K562 (cell line): ENCODE measurements around the gene TAF11.
"Not testable (repeated sequence)": the region's sequence is repeated elsewhere in the genome, so short reads cannot be mapped to it uniquely, and the experiment has no call there.

Source experiments
- JUN ChIP-seq, 2 experiments: sonication (generic) in 1 of 2; formaldehyde crosslinking in 1 of 2; IDR thresholded peaks; 2 replicates each; pipeline versions ENCODE4 v1.6.1 to v1.8.0; 2012 to 2022; ENCODE audit warnings: borderline replicate concordance in 2 of 2, mild to moderate bottlenecking in 2 of 2, improper control_type of control experiment in 1 of 2, low read depth in 1 of 2, low read length in 1 of 2, missing genetic modification reagents in 1 of 2
- TF ChIP-seq, protein P1 (sequence below), 2 experiments: fragments of 450-650 bp; formaldehyde crosslinking in 1 of 2; IDR thresholded peaks; 2 replicates each; pipeline versions ENCODE4 v1.4.0 to v1.6.1; 2014 to 2020; ENCODE audit warnings: mild to moderate bottlenecking in 2 of 2, borderline replicate concordance in 1 of 2, low read depth in 1 of 2
- TF ChIP-seq, protein P2 (sequence below), 2 experiments: IDR thresholded peaks; 2 replicates each; pipeline ENCODE4 v1.6.1; 2012; ENCODE audit warnings: improper control_type of control experiment in 2 of 2, low read depth in 2 of 2, low read length in 2 of 2, borderline replicate concordance in 1 of 2

DNA sequence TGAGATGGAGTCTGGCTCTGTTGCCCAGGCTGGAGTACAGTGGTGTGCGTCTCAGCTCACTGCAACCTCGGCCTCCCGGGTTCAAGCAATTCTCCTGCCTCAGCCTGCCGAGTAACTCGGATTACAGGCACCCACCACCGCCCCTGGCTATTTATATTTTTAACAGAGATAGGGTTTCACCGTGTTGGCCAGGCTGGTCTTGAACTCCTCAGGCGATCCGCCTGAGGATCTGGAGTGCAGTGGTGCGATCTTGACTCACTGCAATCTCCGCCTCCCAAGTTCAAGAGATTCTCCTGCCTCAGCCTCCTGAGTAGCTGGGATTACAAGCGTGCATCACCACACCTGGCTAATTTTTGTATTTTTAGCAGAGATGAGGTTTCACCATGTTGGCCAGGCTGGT lies 44.4 kb upstream of the TAF11 start:
- TF ChIP-seq JUN (IDR thresholded peaks at IDR 0.05; ENCODE audit: borderline replicate concordance, low read depth, low read length); JUN (CRISPR knock-in tag; IDR thresholded peaks at IDR 0.05; ENCODE audit: borderline replicate concordance): not testable (repeated sequence)
- TF ChIP-seq, protein P1, sequence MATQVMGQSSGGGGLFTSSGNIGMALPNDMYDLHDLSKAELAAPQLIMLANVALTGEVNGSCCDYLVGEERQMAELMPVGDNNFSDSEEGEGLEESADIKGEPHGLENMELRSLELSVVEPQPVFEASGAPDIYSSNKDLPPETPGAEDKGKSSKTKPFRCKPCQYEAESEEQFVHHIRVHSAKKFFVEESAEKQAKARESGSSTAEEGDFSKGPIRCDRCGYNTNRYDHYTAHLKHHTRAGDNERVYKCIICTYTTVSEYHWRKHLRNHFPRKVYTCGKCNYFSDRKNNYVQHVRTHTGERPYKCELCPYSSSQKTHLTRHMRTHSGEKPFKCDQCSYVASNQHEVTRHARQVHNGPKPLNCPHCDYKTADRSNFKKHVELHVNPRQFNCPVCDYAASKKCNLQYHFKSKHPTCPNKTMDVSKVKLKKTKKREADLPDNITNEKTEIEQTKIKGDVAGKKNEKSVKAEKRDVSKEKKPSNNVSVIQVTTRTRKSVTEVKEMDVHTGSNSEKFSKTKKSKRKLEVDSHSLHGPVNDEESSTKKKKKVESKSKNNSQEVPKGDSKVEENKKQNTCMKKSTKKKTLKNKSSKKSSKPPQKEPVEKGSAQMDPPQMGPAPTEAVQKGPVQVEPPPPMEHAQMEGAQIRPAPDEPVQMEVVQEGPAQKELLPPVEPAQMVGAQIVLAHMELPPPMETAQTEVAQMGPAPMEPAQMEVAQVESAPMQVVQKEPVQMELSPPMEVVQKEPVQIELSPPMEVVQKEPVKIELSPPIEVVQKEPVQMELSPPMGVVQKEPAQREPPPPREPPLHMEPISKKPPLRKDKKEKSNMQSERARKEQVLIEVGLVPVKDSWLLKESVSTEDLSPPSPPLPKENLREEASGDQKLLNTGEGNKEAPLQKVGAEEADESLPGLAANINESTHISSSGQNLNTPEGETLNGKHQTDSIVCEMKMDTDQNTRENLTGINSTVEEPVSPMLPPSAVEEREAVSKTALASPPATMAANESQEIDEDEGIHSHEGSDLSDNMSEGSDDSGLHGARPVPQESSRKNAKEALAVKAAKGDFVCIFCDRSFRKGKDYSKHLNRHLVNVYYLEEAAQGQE (IDR thresholded peaks at IDR 0.05; ENCODE audit: borderline replicate concordance): not testable (repeated sequence)
- TF ChIP-seq, protein P1 (CRISPR knock-in tag; IDR thresholded peaks at IDR 0.05; ENCODE audit: low read depth): not testable (repeated sequence)
- TF ChIP-seq, protein P2, sequence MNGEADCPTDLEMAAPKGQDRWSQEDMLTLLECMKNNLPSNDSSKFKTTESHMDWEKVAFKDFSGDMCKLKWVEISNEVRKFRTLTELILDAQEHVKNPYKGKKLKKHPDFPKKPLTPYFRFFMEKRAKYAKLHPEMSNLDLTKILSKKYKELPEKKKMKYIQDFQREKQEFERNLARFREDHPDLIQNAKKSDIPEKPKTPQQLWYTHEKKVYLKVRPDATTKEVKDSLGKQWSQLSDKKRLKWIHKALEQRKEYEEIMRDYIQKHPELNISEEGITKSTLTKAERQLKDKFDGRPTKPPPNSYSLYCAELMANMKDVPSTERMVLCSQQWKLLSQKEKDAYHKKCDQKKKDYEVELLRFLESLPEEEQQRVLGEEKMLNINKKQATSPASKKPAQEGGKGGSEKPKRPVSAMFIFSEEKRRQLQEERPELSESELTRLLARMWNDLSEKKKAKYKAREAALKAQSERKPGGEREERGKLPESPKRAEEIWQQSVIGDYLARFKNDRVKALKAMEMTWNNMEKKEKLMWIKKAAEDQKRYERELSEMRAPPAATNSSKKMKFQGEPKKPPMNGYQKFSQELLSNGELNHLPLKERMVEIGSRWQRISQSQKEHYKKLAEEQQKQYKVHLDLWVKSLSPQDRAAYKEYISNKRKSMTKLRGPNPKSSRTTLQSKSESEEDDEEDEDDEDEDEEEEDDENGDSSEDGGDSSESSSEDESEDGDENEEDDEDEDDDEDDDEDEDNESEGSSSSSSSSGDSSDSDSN (IDR thresholded peaks at IDR 0.05; ENCODE audit: borderline replicate concordance in 1 of 2, low read depth in 2 of 2, low read length in 2 of 2): not testable (repeated sequence)
